Measurements from ENCODE around the gene RNF141.

DNA sequence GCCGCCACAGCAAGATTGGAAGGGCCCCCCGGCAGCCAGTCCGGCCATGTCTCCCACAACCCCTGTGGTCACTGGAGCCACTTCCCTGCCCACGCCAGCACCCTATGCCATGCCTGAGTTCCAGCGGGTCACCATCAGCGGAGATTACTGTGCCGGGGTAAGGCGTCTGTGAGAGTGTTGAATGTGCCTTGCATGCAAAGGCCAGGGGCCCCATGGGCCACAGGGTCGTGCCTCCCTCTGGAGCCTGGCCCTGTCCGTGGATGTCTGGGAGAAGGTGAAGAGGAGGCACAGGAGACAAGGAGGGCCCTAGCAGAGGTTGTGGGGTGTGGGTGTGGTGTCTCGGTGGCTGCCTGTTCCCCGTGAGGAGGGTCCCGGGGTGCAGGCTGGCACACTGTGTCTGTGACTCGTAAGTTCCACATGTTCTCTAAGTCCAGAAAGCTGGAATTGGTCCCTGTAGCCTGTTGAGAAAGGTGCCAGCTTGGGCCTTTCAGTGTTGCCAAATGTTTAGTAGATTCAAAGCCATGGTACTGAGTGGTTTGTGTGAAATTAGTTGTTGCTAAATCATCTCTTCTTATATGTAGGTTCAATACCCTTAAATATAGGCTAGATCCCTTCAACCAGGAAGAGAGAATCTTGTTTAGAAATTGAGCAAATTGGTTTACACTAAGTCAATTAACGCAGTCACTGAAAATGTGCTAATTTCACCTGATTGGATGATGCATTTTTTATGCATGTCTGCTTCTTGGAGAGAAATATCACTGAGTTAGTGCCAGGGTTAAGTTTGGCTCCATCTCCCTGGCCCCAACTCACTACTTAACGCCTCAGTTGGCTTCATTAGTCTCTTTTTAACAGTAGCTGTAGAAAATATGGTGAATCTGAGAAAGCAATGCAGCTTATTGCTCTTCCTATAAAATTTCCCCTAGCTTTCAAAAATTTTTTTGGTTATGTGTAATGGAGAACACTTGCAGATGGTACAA, 62.1 kb downstream of the RNF141 start:
- TF ChIP-seq, protein P1, sequence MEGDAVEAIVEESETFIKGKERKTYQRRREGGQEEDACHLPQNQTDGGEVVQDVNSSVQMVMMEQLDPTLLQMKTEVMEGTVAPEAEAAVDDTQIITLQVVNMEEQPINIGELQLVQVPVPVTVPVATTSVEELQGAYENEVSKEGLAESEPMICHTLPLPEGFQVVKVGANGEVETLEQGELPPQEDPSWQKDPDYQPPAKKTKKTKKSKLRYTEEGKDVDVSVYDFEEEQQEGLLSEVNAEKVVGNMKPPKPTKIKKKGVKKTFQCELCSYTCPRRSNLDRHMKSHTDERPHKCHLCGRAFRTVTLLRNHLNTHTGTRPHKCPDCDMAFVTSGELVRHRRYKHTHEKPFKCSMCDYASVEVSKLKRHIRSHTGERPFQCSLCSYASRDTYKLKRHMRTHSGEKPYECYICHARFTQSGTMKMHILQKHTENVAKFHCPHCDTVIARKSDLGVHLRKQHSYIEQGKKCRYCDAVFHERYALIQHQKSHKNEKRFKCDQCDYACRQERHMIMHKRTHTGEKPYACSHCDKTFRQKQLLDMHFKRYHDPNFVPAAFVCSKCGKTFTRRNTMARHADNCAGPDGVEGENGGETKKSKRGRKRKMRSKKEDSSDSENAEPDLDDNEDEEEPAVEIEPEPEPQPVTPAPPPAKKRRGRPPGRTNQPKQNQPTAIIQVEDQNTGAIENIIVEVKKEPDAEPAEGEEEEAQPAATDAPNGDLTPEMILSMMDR (IDR thresholded peaks at IDR 0.05) = no peak
- no peak for TF ChIP-seq EP300 (IDR thresholded peaks at IDR 0.05)
- TF ChIP-seq POLR2A (IDR thresholded peaks at IDR 0.05) = no peak

Data from ovary (tissue), 3 donors.